HepG2 (cell line): Measurements from ENCODE around the gene COL5A2. TPM values are rescaled to one million over a fixed set of nuclear protein-coding genes. Genes with fewer than 3 reads are reported as not detected.

ENCODE experiments used
- ATAC-seq: fragments of 200-7000 bp; cut with Tn5 transposase; 3 replicates; pipeline ENCODE4 v1.9.1; 2020; ENCODE audit warnings: mild to moderate bottlenecking, moderate library complexity
- BruUV-seq: library from RNA; stranded (reverse); fragments of 400-500 nt; replicated peaks from 2 replicates; lab custom pipeline; 2021; lab: Mats Ljungman, UMichigan
- CTCF ChIA-PET: fragments of 300-600 bp; formaldehyde crosslinking; extraction: SDS; loops from one replicate; lab custom pipeline; 2021; ENCODE audit warnings: low total read pairs, inconsistent platforms, low intra/inter-chr PET ratio; lab: Yijun Ruan, JAX
- POLR2A ChIA-PET: fragments of 350-600 bp; sonication (Branson Sonifier 250); formaldehyde crosslinking; loops from one replicate; lab custom pipeline; 2020; ENCODE audit warnings: antibody characterized with exemption, inconsistent platforms; lab: Yijun Ruan, JAX
- DNase-seq: peaks from one replicate; pipeline ENCODE4 v3.0.0-alpha.2; 2015; ENCODE audit warnings: low spot score
- FAIRE-seq: peaks from 3 replicates; lab custom pipeline; 2011; peaks lifted over from hg19 to GRCh38; lab: Jason Lieb, UNC
- H2AFZ ChIP-seq: one replicate; pipeline ENCODE4 v1.6.1; 2011; ENCODE audit warnings: low read length, inconsistent platforms
- H3K27ac ChIP-seq: fragments of 300-600 bp; 3 replicates; pipeline ENCODE4 v1.8.0; 2011; ENCODE audit warnings: mixed run types, mild to moderate bottlenecking, mixed read lengths, low read length, inconsistent platforms; ENCODE audit not compliant: insufficient read depth; ENCODE audit errors: extremely low read length
- H3K27me3 ChIP-seq, 2 experiments: fragments of 200-600 bp in 1 of 2; 2 replicates in 1 of 2; 3 replicates in 1 of 2; pipeline versions ENCODE4 v1.6.0 to v1.8.0; 2011; ENCODE audit warnings: low read length in 2 of 2, mild to moderate bottlenecking in 2 of 2, moderate library complexity in 2 of 2, inconsistent platforms in 1 of 2; ENCODE audit not compliant: insufficient read depth in 2 of 2, control insufficient read depth in 1 of 2
- H3K36me3 ChIP-seq, 2 experiments: fragments of 200-600 bp in 1 of 2; replicated peaks in 1 of 2; 2 replicates in 1 of 2; 3 replicates in 1 of 2; pipeline versions ENCODE4 v1.5.1 to v1.8.0; 2011; ENCODE audit warnings: low read length in 2 of 2, inconsistent platforms in 1 of 2; ENCODE audit not compliant: insufficient read depth in 2 of 2, control insufficient read depth in 1 of 2
- H3K4me1 ChIP-seq: 2 replicates; pipeline ENCODE4 v1.5.1; 2012; ENCODE audit warnings: low read length, inconsistent platforms; ENCODE audit not compliant: insufficient read depth
- H3K4me2 ChIP-seq: 2 replicates; pipeline ENCODE4 v1.6.0; 2011; ENCODE audit warnings: low read depth, low read length, inconsistent platforms
- H3K4me3 ChIP-seq, 3 experiments: fragments of 200-600 bp in 1 of 3; sonication (generic), shearing (Covaris generic) in 1 of 3; replicated peaks in 1 of 3; 2 replicates each; pipeline ENCODE4 v1.5.1; 2011 to 2016; ENCODE audit warnings: low read length in 3 of 3, inconsistent platforms in 2 of 3, low read depth in 2 of 3, mild to moderate bottlenecking in 2 of 3, control low read depth in 1 of 3, mixed read lengths in 1 of 3; ENCODE audit not compliant: insufficient read depth in 1 of 3
- H3K79me2 ChIP-seq: one replicate; pipeline ENCODE4 v1.6.1; 2011; ENCODE audit warnings: low read length, inconsistent platforms; ENCODE audit not compliant: insufficient read depth
- H3K9ac ChIP-seq: 2 replicates; pipeline ENCODE4 v1.6.0; 2011; ENCODE audit warnings: mild to moderate bottlenecking, low read depth, low read length, inconsistent platforms; ENCODE audit not compliant: insufficient read depth
- H3K9me3 ChIP-seq: 2 replicates; pipeline ENCODE4 v1.5.1; 2012; ENCODE audit warnings: mild to moderate bottlenecking, low read length
- H4K20me1 ChIP-seq: 2 replicates; pipeline ENCODE4 v1.6.0; 2011; ENCODE audit warnings: inconsistent platforms, mild to moderate bottlenecking, low read length, moderate library complexity; ENCODE audit not compliant: insufficient read depth
- AHR ChIP-seq: IDR thresholded peaks from 2 replicates; pipeline ENCODE4 v1.6.1; 2018; ENCODE audit warnings: missing genetic modification reagents, missing compliant biosample characterization
- FOXC1 ChIP-seq: sonication (generic); formaldehyde crosslinking; IDR thresholded peaks from 2 replicates; pipeline ENCODE4 v1.8.0; 2022; ENCODE audit warnings: mild to moderate bottlenecking, missing genetic modification reagents, borderline replicate concordance
- GATA4 ChIP-seq: sonication (generic); IDR thresholded peaks from 2 replicates; pipeline ENCODE4 v1.6.1; 2016; ENCODE audit warnings: antibody characterized with exemption, low read depth, borderline replicate concordance
- KDM2A ChIP-seq: sonication (generic); formaldehyde crosslinking; IDR thresholded peaks from 2 replicates; pipeline ENCODE4 v1.4.0; 2020; ENCODE audit warnings: low read depth, missing genetic modification reagents, borderline replicate concordance
- MBD4 ChIP-seq: IDR thresholded peaks from 2 replicates; pipeline ENCODE4 v1.6.1; 2012; ENCODE audit warnings: low read length, inconsistent platforms, borderline replicate concordance
- MZF1 ChIP-seq: sonication (generic); formaldehyde crosslinking; IDR thresholded peaks from 2 replicates; pipeline ENCODE4 v1.8.1; 2023; ENCODE audit warnings: mild to moderate bottlenecking, missing genetic modification reagents, borderline replicate concordance
- RORA ChIP-seq: sonication (generic); formaldehyde crosslinking; IDR thresholded peaks from 2 replicates; pipeline ENCODE4 v1.5.0; 2020; ENCODE audit warnings: mild to moderate bottlenecking, missing genetic modification reagents, moderate library complexity
- SMAD3 ChIP-seq: sonication (generic); formaldehyde crosslinking; IDR thresholded peaks from 2 replicates; pipeline ENCODE4 v1.4.0; 2020; ENCODE audit warnings: missing genetic modification reagents
- SRY ChIP-seq: sonication (generic); formaldehyde crosslinking; IDR thresholded peaks from 2 replicates; pipeline ENCODE4 v1.8.0; 2022; ENCODE audit warnings: mild to moderate bottlenecking, missing genetic modification reagents
- TCF12 ChIP-seq, 2 experiments: fragments of 450-650 bp in 1 of 2; sonication (generic) in 1 of 2; formaldehyde crosslinking in 1 of 2; IDR thresholded peaks; 2 replicates each; pipeline versions ENCODE4 v1.6.1 to v1.8.0; 2017 to 2022; ENCODE audit warnings: antibody characterized with exemption in 1 of 2, mild to moderate bottlenecking in 1 of 2, missing genetic modification reagents in 1 of 2, moderate library complexity in 1 of 2
- YEATS2 ChIP-seq: sonication (generic); formaldehyde crosslinking; IDR thresholded peaks from 2 replicates; pipeline ENCODE4 v1.4.0; 2020; ENCODE audit warnings: missing genetic modification reagents, borderline replicate concordance
- WGBS: methylation state at CpG from one replicate; pipeline ENCODE4 v1.1.6; 2017; ENCODE audit warnings: low lambda C conversion rate; 5-methylcytosine and 5-hydroxymethylcytosine counted together
- in situ Hi-C: cut with HindIII; loops from 2 replicates; pipeline ENCODE4 v1.10.0; 2017; ENCODE audit warnings: low pct_unique_long_range_greater_than_20kb; ENCODE audit not compliant: extremely low pct_ligation_motif_present
- intact Hi-C: fragments of 100-400 bp; cut with micrococcal nuclease; formaldehyde crosslinking; loops from one replicate; pipeline ENCODE4 v1.10.0; 2022; ENCODE audit not compliant: unreplicated experiment
- polyA plus RNA-seq, 8 experiments: library from polyadenylated mRNA; depleted of rRNA in 3 of 8; stranded (reverse) in 7 of 8; unstranded in 1 of 8; fragments of >200 nt; fragmentation: Illumina TruSeq in 4 of 8; extraction: Trizol in 4 of 8; gene quantifications; 2 replicates each; pipeline versions ENCODE4 v1.2.1 to v1.2.3, GENCODE V29; 2011 to 2016; ENCODE audit warnings: low read depth in 4 of 8, missing spikeins in 1 of 8, mixed read lengths in 1 of 8; ENCODE audit not compliant: insufficient read depth in 1 of 8
- total RNA-seq, 5 experiments: library from RNA; depleted of rRNA; stranded (reverse); fragments of >200 nt; fragmentation: Illumina TruSeq; extraction: Trizol; gene quantifications; 2 replicates each; pipeline ENCODE4 v1.2.3, GENCODE V29; 2016; ENCODE audit warnings: low read depth in 1 of 5
- TF ChIP-seq, protein P1 (sequence below): sonication (generic); formaldehyde crosslinking; IDR thresholded peaks from 2 replicates; pipeline ENCODE4 v1.4.0; 2020; ENCODE audit warnings: mild to moderate bottlenecking, missing genetic modification reagents
- TF ChIP-seq, protein P2 (sequence below): sonication (generic); formaldehyde crosslinking; IDR thresholded peaks from 2 replicates; pipeline ENCODE4 v1.5.1; 2020; ENCODE audit warnings: mild to moderate bottlenecking, missing genetic modification reagents, borderline replicate concordance

The COL5A2 gene
- total and polyA plus RNA-seq, 2 of the 13 experiments (the other 11 are each of a cell fraction or from before 2014, with no cell fraction given): 0.83 to 1.5 TPM

GRCh38 chr2:189102735-189103134 lies 76.8 kb downstream of the COL5A2 start:
- intact Hi-C loops (no loop called here), in situ Hi-C loops (no loop called here)

DNA sequence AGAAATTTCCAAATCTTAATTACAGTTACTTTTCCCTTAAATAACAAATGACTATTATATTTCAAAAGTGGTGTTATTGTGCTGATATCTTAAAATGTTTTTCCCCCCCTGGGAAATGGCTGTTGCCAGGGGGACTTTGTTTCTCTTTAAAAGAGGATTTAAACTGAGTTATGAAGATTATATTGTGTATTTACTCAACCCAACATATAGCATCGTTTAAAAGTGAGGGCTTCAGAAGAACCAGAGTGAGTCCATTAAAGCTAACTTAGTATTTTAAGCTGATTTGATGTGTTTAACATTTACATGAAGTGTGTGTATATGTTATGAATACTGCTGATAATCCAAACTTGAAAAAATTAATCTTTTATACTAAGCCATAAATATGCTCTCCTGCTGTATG lies 81.6 kb downstream of the COL5A2 start:
- no peak for FAIRE-seq
- Histone ChIP-seq H3K4me3 (no peak overlapping the region), H2AFZ (no peak overlapping the region), H3K36me3 (no peaks in the 10 kb centered on the region), H3K4me2 (no peak overlapping the region), H3K4me1 (no peaks in the 10 kb centered on the region), H3K79me2 (no peaks in the 10 kb centered on the region), H3K27ac (no peak overlapping the region), H3K9ac (no peak overlapping the region), H3K27me3 (no peaks in the 10 kb centered on the region), H4K20me1 (no peaks in the 10 kb centered on the region), H3K9me3 (no peaks in the 10 kb centered on the region)
- no TSS peak for BruUV-seq
- CTCF ChIA-PET: no interaction called here
- intact Hi-C loops: no loop called here
- WGBS: 10% methylated on average over 1 of the region's 1 CpG
- in situ Hi-C loops: loop anchor here (5.0 to 10.0 kb wide), 2 partner anchors 189 to 317 kb away; no protein-coding TSS in a partner anchor
- ATAC-seq: no peak
- no peak for DNase-seq
- POLR2A ChIA-PET: no interaction called here
- TF ChIP-seq KDM2A (CRISPR knock-in tag) (no peak), GATA4 (no peak), RORA (CRISPR knock-in tag) (no peak), YEATS2 (CRISPR knock-in tag) (no peak), SRY (CRISPR knock-in tag) (no peak), MZF1 (CRISPR knock-in tag) (no peak), FOXC1 (CRISPR knock-in tag) (no peak), TCF12 (IDR thresholded peaks at IDR 0.05) (no peak), TCF12 (CRISPR knock-in tag; IDR thresholded peaks at IDR 0.05) (no peak), AHR (CRISPR knock-in tag) (no peak), MBD4 (no peak)
- TF ChIP-seq, protein P1, sequence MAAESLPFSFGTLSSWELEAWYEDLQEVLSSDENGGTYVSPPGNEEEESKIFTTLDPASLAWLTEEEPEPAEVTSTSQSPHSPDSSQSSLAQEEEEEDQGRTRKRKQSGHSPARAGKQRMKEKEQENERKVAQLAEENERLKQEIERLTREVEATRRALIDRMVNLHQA (CRISPR knock-in tag): no peak
- TF ChIP-seq, protein P2, sequence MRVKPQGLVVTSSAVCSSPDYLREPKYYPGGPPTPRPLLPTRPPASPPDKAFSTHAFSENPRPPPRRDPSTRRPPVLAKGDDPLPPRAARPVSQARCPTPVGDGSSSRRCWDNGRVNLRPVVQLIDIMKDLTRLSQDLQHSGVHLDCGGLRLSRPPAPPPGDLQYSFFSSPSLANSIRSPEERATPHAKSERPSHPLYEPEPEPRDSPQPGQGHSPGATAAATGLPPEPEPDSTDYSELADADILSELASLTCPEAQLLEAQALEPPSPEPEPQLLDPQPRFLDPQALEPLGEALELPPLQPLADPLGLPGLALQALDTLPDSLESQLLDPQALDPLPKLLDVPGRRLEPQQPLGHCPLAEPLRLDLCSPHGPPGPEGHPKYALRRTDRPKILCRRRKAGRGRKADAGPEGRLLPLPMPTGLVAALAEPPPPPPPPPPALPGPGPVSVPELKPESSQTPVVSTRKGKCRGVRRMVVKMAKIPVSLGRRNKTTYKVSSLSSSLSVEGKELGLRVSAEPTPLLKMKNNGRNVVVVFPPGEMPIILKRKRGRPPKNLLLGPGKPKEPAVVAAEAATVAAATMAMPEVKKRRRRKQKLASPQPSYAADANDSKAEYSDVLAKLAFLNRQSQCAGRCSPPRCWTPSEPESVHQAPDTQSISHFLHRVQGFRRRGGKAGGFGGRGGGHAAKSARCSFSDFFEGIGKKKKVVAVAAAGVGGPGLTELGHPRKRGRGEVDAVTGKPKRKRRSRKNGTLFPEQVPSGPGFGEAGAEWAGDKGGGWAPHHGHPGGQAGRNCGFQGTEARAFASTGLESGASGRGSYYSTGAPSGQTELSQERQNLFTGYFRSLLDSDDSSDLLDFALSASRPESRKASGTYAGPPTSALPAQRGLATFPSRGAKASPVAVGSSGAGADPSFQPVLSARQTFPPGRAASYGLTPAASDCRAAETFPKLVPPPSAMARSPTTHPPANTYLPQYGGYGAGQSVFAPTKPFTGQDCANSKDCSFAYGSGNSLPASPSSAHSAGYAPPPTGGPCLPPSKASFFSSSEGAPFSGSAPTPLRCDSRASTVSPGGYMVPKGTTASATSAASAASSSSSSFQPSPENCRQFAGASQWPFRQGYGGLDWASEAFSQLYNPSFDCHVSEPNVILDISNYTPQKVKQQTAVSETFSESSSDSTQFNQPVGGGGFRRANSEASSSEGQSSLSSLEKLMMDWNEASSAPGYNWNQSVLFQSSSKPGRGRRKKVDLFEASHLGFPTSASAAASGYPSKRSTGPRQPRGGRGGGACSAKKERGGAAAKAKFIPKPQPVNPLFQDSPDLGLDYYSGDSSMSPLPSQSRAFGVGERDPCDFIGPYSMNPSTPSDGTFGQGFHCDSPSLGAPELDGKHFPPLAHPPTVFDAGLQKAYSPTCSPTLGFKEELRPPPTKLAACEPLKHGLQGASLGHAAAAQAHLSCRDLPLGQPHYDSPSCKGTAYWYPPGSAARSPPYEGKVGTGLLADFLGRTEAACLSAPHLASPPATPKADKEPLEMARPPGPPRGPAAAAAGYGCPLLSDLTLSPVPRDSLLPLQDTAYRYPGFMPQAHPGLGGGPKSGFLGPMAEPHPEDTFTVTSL: no peak

More at GRCh38 chr2:189102735-189103134, 76.8 kb downstream of the COL5A2 start:
- Histone ChIP-seq H3K36me3 (no peaks in the 10 kb centered on the region), H3K27ac (no peak overlapping the region), H3K27me3 (no peaks in the 10 kb centered on the region), H3K79me2 (no peaks in the 10 kb centered on the region)
- BruUV-seq: no TSS peak
- no peak for DNase-seq
- no peak for ATAC-seq
- TF ChIP-seq SMAD3 (CRISPR knock-in tag): no peak
- TF ChIP-seq, all 625 proteins: peak for 0
- WGBS: 32% methylated on average over 3 of the region's 3 CpGs
- Histone ChIP-seq H3K9ac (no peak overlapping the region), H4K20me1 (no peaks in the 10 kb centered on the region), H3K4me2 (no peak overlapping the region), H2AFZ (no peak overlapping the region), H3K9me3 (no peaks in the 10 kb centered on the region), H3K4me1 (no peaks in the 10 kb centered on the region), H3K4me3 (no peak overlapping the region)
- ChIA-PET POLR2A (no interaction called here), CTCF (no interaction called here)
- FAIRE-seq: no peak
